ENCODE results near the gene UBR4. TPM values are rescaled to one million over a fixed set of nuclear protein-coding genes. Genes with fewer than 3 reads are reported as not detected.
"Not testable (repeated sequence)": the region's sequence is repeated elsewhere in the genome, so short reads cannot be mapped to it uniquely, and the experiment has no call there.

Gene UBR4
- polyA plus RNA-seq, 6 donors from 2014 or later, result 3.5 to 25.2 (median 15.5) TPM

GRCh38 chr1:19232524-19232846, 22.4 kb upstream of the UBR4 start:
- DNase-seq, result no peak
- no peak for ATAC-seq (ENCODE audit: low read depth in 2 of 2)
- Mint-ChIP-seq H3K36me3 (peaks cover 9 to 11% of the 10 kb centered on the region in 2 donors), H3K27ac (peak overlapping the region in 1 of 6 donors; percentile 26), H3K27me3 (no peaks in the 10 kb centered on the region), H3K4me1 (no peaks in the 10 kb centered on the region), H3K4me3 (no peak overlapping the region), H3K9me3 (no peaks in the 10 kb centered on the region)

- not testable (repeated sequence) for H3K27me3 Mint-ChIP-seq; H3K9me3 Mint-ChIP-seq; H3K27ac Mint-ChIP-seq; ATAC-seq (ENCODE audit: low read depth in 2 of 2); H3K4me1 Mint-ChIP-seq; H3K4me3 Mint-ChIP-seq; DNase-seq
- peaks cover 9 to 11% of the 10 kb centered on the region in 2 donors for H3K36me3 Mint-ChIP-seq
These were observed 21.9 kb upstream of the UBR4 start for GRCh38 chr1:19231736-19232523.

GRCh38 chr1:19229828-19230325, 19.8 kb upstream of the UBR4 start:
- no peak overlapping the region for H3K4me3 Mint-ChIP-seq
- no peaks in the 10 kb centered on the region for H3K9me3 Mint-ChIP-seq
- H3K36me3 Mint-ChIP-seq, result peaks cover 16 to 19% of the 10 kb centered on the region in 2 donors
- no peak for ATAC-seq (ENCODE audit: low read depth in 2 of 2)
- H3K27me3 Mint-ChIP-seq, result no peaks in the 10 kb centered on the region
- H3K27ac Mint-ChIP-seq, result peak overlapping the region in 1 of 6 donors; percentile 79
- DNase-seq, result no peak
- peaks cover 0 to under 1% (median 0%) of the 10 kb centered on the region in 3 donors for H3K4me1 Mint-ChIP-seq

GRCh38 chr1:19229229-19229628, 19.2 kb upstream of the UBR4 start:
- Mint-ChIP-seq H3K4me1 (peaks cover 0 to 7% (median 2%) of the 10 kb centered on the region in 3 donors), H3K9me3 (no peaks in the 10 kb centered on the region), H3K36me3 (peaks cover 22 to 25% of the 10 kb centered on the region in 2 donors), H3K27me3 (no peaks in the 10 kb centered on the region), H3K4me3 (no peak overlapping the region), H3K27ac (peak overlapping the region in 1 of 6 donors; percentile 42)
- ATAC-seq (ENCODE audit: low read depth in 2 of 2) (no peak), DNase-seq (no peak)

- no peak for ATAC-seq (ENCODE audit: low read depth in 2 of 2)
- Mint-ChIP-seq H3K9me3 (no peaks in the 10 kb centered on the region), H3K36me3 (peaks cover 23 to 40% of the 10 kb centered on the region in 2 donors), H3K27me3 (no peaks in the 10 kb centered on the region), H3K27ac (no peak overlapping the region), H3K4me3 (no peak overlapping the region), H3K4me1 (peaks cover 9 to 20% (median 11%) of the 10 kb centered on the region in 3 donors)
- no peak for DNase-seq
These were observed 13.1 kb upstream of the UBR4 start for GRCh38 chr1:19222979-19223824.

GRCh38 chr1:19222573-19222972, 12.5 kb upstream of the UBR4 start:
- H3K36me3 Mint-ChIP-seq, result peaks cover 24 to 40% of the 10 kb centered on the region in 2 donors
- DNase-seq, result no peak
- peaks cover 9 to 20% (median 11%) of the 10 kb centered on the region in 3 donors for H3K4me1 Mint-ChIP-seq
- no peaks in the 10 kb centered on the region for H3K27me3 Mint-ChIP-seq
- ATAC-seq (ENCODE audit: low read depth in 2 of 2), result no peak
- H3K27ac Mint-ChIP-seq, result no peak overlapping the region
- no peak overlapping the region for H3K4me3 Mint-ChIP-seq
- no peaks in the 10 kb centered on the region for H3K9me3 Mint-ChIP-seq

- H3K4me1 Mint-ChIP-seq, result peaks cover 9 to 20% (median 11%) of the 10 kb centered on the region in 3 donors
- no peak for DNase-seq
- ATAC-seq (ENCODE audit: low read depth in 2 of 2), result no peak
- peaks cover 23 to 37% of the 10 kb centered on the region in 2 donors for H3K36me3 Mint-ChIP-seq
- no peaks in the 10 kb centered on the region for H3K27me3 Mint-ChIP-seq
- H3K27ac Mint-ChIP-seq, result peak overlapping the region in 2 of 6 donors; percentile 16 to 50
- no peak overlapping the region for H3K4me3 Mint-ChIP-seq
- H3K9me3 Mint-ChIP-seq, result no peaks in the 10 kb centered on the region
These were observed 10.9 kb upstream of the UBR4 start for GRCh38 chr1:19220991-19221390.

GRCh38 chr1:19220080-19220846, 10.2 kb upstream of the UBR4 start:
- Mint-ChIP-seq H3K27ac (peak overlapping the region in 3 of 6 donors; percentile 30 to 49 (median 34)), H3K4me3 (peak overlapping the region in 1 of 8 donors; percentile 66), H3K4me1 (peaks cover 9 to 20% (median 11%) of the 10 kb centered on the region in 3 donors), H3K9me3 (no peaks in the 10 kb centered on the region), H3K27me3 (no peaks in the 10 kb centered on the region), H3K36me3 (peaks cover 20 to 33% of the 10 kb centered on the region in 2 donors)
- peak; percentile 28 for ATAC-seq (ENCODE audit: low read depth in 2 of 2)
- DNase-seq, result no peak

- Mint-ChIP-seq H3K36me3 (peaks cover 17 to 26% of the 10 kb centered on the region in 2 donors), H3K27ac (no peak overlapping the region), H3K4me1 (peaks cover 9 to 15% (median 11%) of the 10 kb centered on the region in 3 donors), H3K27me3 (no peaks in the 10 kb centered on the region), H3K9me3 (no peaks in the 10 kb centered on the region), H3K4me3 (no peak overlapping the region)
- DNase-seq (no peak), ATAC-seq (ENCODE audit: low read depth in 2 of 2) (no peak)
These were observed 9.4 kb upstream of the UBR4 start for GRCh38 chr1:19219451-19219850.

- not testable (repeated sequence) for H3K4me3 Mint-ChIP-seq; ATAC-seq (ENCODE audit: low read depth in 2 of 2); H3K9me3 Mint-ChIP-seq; H3K27me3 Mint-ChIP-seq; DNase-seq
- peak overlapping the region in 1 of 6 donors; percentile 83 for H3K27ac Mint-ChIP-seq
- peaks cover 11 to 17% (median 13%) of the 10 kb centered on the region in 3 donors for H3K4me1 Mint-ChIP-seq
- peaks cover 10 to 18% of the 10 kb centered on the region in 2 donors for H3K36me3 Mint-ChIP-seq
These were observed 6.5 kb upstream of the UBR4 start for GRCh38 chr1:19216585-19216984.

GRCh38 chr1:19213580-19213979, 3.5 kb upstream of the UBR4 start:
- Mint-ChIP-seq H3K4me3 (peak overlapping the region in 1 of 8 donors; percentile 48), H3K27me3 (no peaks in the 10 kb centered on the region), H3K27ac (no peak overlapping the region), H3K36me3 (peaks cover 0 to 6% of the 10 kb centered on the region in 2 donors), H3K9me3 (no peaks in the 10 kb centered on the region), H3K4me1 (peaks cover 17 to 30% (median 25%) of the 10 kb centered on the region in 3 donors)
- no peak for ATAC-seq (ENCODE audit: low read depth in 2 of 2)
- no peak for DNase-seq

GRCh38 chr1:19212167-19212566, 2.1 kb upstream of the UBR4 start:
- peak overlapping the region in 2 of 8 donors; percentile 12 to 93 for H3K4me3 Mint-ChIP-seq
- no peaks in the 10 kb centered on the region for H3K9me3 Mint-ChIP-seq
- no peaks in the 10 kb centered on the region for H3K36me3 Mint-ChIP-seq
- peak overlapping the region in 4 of 6 donors; percentile 32 to 60 (median 40) for H3K27ac Mint-ChIP-seq
- ATAC-seq (ENCODE audit: low read depth in 2 of 2), result no peak
- peaks cover 18 to 44% (median 25%) of the 10 kb centered on the region in 3 donors for H3K4me1 Mint-ChIP-seq
- no peak for DNase-seq
- H3K27me3 Mint-ChIP-seq, result no peaks in the 10 kb centered on the region
